Osteocyte (in vitro differentiated cells): ENCODE results near the gene NXT1. TPM values are rescaled to one million over a fixed set of nuclear protein-coding genes. Genes with fewer than 3 reads are reported as not detected.
"Not testable (repeated sequence)": the region's sequence is repeated elsewhere in the genome, so short reads cannot be mapped to it uniquely, and the experiment has no call there.

ENCODE experiments used
- DNase-seq: peaks from one replicate; pipeline ENCODE4 v3.0.0; 2021; ENCODE audit warnings: mixed read lengths; ENCODE audit not compliant: unreplicated experiment; ENCODE audit errors: extremely low spot score
- H3K27ac Mint-ChIP-seq: one replicate; pipeline ENCODE4 v1.8.0; 2021; ENCODE audit warnings: mild to moderate bottlenecking, mixed read lengths; ENCODE audit not compliant: unreplicated experiment
- H3K27me3 Mint-ChIP-seq: one replicate; pipeline ENCODE4 v1.8.0; 2021; ENCODE audit warnings: mixed read lengths; ENCODE audit not compliant: unreplicated experiment
- H3K36me3 Mint-ChIP-seq: one replicate; pipeline ENCODE4 v1.8.0; 2021; ENCODE audit warnings: mixed read lengths; ENCODE audit not compliant: unreplicated experiment
- H3K4me1 Mint-ChIP-seq: one replicate; pipeline ENCODE4 v1.8.0; 2021; ENCODE audit warnings: mixed read lengths; ENCODE audit not compliant: unreplicated experiment
- H3K4me3 Mint-ChIP-seq: one replicate; pipeline ENCODE4 v1.8.0; 2021; ENCODE audit warnings: mild to moderate bottlenecking, moderate library complexity, mixed read lengths; ENCODE audit not compliant: unreplicated experiment
- H3K9me3 Mint-ChIP-seq: one replicate; pipeline ENCODE4 v1.8.0; 2021; ENCODE audit warnings: mixed read lengths; ENCODE audit not compliant: unreplicated experiment
- total RNA-seq: library from RNA; stranded (reverse); gene quantifications from 2 replicates; pipeline ENCODE4 v1.2.1, GENCODE V29; 2021
- TF ChIP-seq, protein P1 (sequence below): fragments of 200-600 bp; sonication (generic); IDR thresholded peaks from 2 replicates; pipeline ENCODE4 v1.5.0; 2021; ENCODE audit warnings: antibody characterized with exemption, mild to moderate bottlenecking, moderate library complexity

The NXT1 gene
- total RNA-seq, 1 donor from 2014 or later = 12.4 TPM

DNA sequence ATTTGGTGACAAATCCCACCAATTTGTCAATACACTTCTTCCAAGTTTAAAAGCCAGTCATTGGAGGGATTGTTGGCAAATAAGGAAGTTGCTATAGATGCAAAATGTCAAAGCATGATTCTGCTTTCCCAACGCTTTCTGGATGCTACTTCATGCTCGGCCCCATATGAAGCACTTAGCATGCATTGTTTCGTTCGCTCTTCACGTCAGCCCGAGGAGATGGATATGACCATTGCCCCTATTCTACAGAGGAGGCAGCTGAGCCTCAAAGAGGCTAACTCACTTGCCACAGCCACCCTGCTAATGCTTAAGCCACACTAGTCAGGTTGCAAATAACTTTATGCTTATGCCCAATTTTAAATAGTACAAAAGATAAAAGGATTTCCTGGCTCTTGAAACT, 2.8 kb upstream of the NXT1 start:
- no peak overlapping the region for H3K27ac Mint-ChIP-seq

DNA sequence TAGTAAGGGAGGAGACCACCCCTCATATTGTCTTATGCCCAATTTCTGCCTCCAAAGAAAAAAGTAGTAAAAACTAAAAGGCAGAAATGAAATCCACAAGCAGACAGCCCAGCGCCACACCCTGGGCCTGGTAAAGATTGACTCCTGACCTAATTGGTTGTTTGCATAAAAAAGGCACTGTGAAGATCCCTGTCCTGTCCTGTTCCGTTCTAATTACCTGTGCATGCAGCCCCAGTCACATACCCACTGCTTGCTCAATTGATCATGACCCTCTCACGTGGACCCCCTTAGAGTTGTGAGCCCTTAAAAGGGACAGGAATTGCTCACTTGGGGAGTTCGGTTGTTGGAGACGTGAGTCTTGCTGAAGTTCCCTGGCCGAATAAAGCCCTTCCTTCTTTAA, 2.1 kb upstream of the NXT1 start:
- Mint-ChIP-seq H3K4me1 (peaks cover 19% of the 10 kb centered on the region), H3K27ac (peak overlapping the region; percentile 38)
- not testable (repeated sequence) for H3K36me3 Mint-ChIP-seq, H3K27me3 Mint-ChIP-seq, DNase-seq, H3K4me3 Mint-ChIP-seq, H3K9me3 Mint-ChIP-seq

More for the DNA sequence above, 2.8 kb upstream of the NXT1 start:
- H3K4me3 Mint-ChIP-seq = no peak overlapping the region
- TF ChIP-seq, protein P1, sequence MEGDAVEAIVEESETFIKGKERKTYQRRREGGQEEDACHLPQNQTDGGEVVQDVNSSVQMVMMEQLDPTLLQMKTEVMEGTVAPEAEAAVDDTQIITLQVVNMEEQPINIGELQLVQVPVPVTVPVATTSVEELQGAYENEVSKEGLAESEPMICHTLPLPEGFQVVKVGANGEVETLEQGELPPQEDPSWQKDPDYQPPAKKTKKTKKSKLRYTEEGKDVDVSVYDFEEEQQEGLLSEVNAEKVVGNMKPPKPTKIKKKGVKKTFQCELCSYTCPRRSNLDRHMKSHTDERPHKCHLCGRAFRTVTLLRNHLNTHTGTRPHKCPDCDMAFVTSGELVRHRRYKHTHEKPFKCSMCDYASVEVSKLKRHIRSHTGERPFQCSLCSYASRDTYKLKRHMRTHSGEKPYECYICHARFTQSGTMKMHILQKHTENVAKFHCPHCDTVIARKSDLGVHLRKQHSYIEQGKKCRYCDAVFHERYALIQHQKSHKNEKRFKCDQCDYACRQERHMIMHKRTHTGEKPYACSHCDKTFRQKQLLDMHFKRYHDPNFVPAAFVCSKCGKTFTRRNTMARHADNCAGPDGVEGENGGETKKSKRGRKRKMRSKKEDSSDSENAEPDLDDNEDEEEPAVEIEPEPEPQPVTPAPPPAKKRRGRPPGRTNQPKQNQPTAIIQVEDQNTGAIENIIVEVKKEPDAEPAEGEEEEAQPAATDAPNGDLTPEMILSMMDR = no peak
- no peaks in the 10 kb centered on the region for H3K27me3 Mint-ChIP-seq
- DNase-seq = no peak
- H3K9me3 Mint-ChIP-seq = no peaks in the 10 kb centered on the region
- H3K36me3 Mint-ChIP-seq = no peaks in the 10 kb centered on the region
- H3K4me1 Mint-ChIP-seq = peaks cover 17% of the 10 kb centered on the region

DNA sequence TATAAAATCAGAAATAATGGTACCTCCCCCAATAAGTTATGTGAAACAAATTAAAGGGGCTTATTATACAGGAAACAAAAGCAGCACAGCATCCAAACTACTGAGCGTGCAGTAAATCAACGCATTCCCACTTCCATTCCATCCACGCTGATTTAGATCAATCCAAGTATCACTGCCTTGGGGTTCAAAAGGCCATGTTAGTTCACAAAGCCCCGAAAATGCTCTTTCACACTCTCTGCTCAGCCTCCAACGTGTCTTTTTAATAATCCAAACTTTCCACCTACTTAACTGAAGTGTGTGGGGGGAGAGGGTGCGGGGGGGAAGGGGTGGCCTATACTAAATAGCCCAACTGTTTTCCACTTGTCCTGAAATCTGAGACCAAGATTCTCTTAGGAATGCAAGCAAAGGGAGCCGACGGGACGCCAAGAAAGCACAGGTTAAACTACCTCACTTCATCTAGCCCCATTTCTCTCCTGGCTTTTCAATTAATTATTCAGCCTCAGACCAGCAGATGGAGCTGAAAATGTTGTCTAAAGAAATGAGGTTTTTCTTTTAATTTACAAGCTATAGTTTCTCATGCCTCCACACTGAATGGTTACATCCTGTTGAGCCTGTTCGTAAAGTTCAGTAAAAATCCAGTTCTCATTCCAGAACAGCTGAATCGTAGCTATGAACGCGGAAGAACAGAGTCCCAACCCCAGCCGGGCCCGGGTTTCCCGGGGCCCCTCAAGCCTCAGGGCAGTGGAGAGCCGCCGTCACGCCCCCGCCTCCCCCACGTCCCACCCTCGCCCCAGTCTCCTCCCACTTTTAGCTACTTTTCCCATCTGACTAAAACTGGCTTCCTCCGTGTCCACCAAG, 1.0 kb upstream of the NXT1 start:
- H3K27me3 Mint-ChIP-seq = no peaks in the 10 kb centered on the region
- peak overlapping the region; percentile 100 for H3K27ac Mint-ChIP-seq
- no peak for DNase-seq
- TF ChIP-seq, protein P1 = peak; percentile 61
- H3K4me1 Mint-ChIP-seq = peaks cover 19% of the 10 kb centered on the region
- no peaks in the 10 kb centered on the region for H3K36me3 Mint-ChIP-seq
- H3K4me3 Mint-ChIP-seq = peak overlapping the region; percentile 97
- no peaks in the 10 kb centered on the region for H3K9me3 Mint-ChIP-seq

DNA sequence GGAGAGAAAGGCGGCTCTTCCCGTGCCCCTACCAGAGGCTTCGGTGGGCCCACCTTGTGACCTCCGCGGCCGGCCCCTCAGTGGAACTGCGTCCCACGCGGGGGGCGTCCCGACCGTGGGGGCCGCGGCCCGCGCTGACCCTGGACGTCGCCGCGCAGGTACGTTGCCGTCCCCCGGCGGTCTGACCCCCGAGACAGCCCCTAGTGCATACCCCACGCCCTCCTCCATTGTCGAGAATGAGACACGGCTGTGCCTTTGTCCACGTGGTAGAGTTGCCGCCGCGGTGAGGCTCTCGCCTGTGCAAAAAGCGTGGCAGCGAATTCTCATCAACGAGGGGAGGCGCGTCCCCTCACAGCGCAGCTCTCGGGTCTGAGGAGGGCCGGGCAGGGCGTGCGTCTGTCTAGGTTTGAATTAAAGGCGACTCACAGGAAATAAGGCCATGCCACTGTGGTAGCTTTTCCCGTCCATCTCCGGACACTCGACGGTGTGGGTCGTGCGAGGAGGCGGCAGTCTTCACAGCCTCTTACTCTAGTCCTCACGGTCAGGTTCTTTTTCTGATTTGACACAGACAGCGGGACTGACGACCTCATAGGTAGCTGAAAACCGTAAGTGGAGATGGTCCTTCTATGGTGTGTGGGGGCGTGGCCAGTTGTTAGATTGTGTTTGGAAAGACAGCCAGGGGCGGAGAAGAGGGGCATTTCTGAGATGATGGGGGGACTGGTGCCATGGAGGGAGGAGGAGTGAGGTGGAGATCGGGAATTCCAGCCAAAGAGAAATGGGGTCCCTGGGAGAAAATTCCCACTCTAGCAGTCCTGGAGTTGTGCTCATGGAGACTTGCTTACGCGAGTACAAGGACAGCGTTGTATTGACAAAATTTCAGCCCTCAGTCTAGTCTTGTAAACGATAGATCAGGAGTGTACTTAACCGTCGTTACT, 580 bp downstream of the NXT1 start:
- H3K4me3 Mint-ChIP-seq = peak overlapping the region; percentile 97
- no peak for DNase-seq
- no peaks in the 10 kb centered on the region for H3K27me3 Mint-ChIP-seq
- no peaks in the 10 kb centered on the region for H3K36me3 Mint-ChIP-seq
- peak overlapping the region; percentile 83 for H3K27ac Mint-ChIP-seq
- peaks cover 21% of the 10 kb centered on the region for H3K4me1 Mint-ChIP-seq
- TF ChIP-seq, protein P1 = no peak
- H3K9me3 Mint-ChIP-seq = no peaks in the 10 kb centered on the region

DNA sequence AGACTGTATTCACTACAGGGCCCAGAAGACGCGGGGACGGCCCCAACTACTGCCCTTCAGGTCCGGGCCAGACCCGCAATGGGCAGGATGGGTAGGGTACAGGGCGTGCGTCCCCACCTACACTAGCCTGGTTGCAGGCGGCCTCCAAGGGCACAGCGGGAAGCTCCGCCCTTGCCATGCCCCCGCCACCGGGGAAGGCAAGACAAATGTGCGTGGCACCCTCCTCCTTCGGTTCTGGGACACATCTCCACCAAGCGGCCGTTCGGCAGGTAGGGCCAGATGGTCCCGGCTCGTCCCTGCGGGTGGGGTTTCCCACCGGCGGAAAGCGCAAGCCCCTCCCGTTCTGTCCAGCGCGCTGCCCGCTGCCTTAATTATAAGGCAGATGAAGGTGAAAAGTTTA, 5.6 kb downstream of the NXT1 start:
- H3K36me3 Mint-ChIP-seq = no peaks in the 10 kb centered on the region
- no peak for DNase-seq
- no peaks in the 10 kb centered on the region for H3K9me3 Mint-ChIP-seq
- H3K27ac Mint-ChIP-seq = no peak overlapping the region
- H3K4me1 Mint-ChIP-seq = peaks cover 33% of the 10 kb centered on the region
- no peaks in the 10 kb centered on the region for H3K27me3 Mint-ChIP-seq
- H3K4me3 Mint-ChIP-seq = no peak overlapping the region
- TF ChIP-seq, protein P1 = no peak
